DMS 273 (cell line): ENCODE results near the gene PEF1.

Experiments used
- DNase-seq: peaks from one replicate; lab custom pipeline; 2025; ENCODE audit not compliant: unreplicated experiment; lab: John Stamatoyannopoulos, UW

The PEF1 gene

GRCh38 chr1:31585736-31586365, 58.8 kb downstream of the PEF1 start:
- DNase-seq = no peak

GRCh38 chr1:31584869-31585735, 59.6 kb downstream of the PEF1 start:
- DNase-seq = no peak

- DNase-seq = peak; percentile 37
Measured at GRCh38 chr1:31583995-31584868, 60.4 kb downstream of the PEF1 start.

- no peak for DNase-seq
Measured at GRCh38 chr1:31583082-31583994, 61.3 kb downstream of the PEF1 start.

- no peak for DNase-seq
Measured at GRCh38 chr1:31581821-31582810, 62.6 kb downstream of the PEF1 start.

- no peak for DNase-seq
Measured at GRCh38 chr1:31580891-31581603, 63.6 kb downstream of the PEF1 start.

GRCh38 chr1:31580513-31580870, 64.2 kb downstream of the PEF1 start:
- DNase-seq = no peak
